ENCODE results near the gene POP7. TPM values are rescaled to one million over a fixed set of nuclear protein-coding genes. Genes with fewer than 3 reads are reported as not detected.

The POP7 gene
- total RNA-seq, 2 donors from 2014 or later: 10.1 to 12.4 TPM

DNA sequence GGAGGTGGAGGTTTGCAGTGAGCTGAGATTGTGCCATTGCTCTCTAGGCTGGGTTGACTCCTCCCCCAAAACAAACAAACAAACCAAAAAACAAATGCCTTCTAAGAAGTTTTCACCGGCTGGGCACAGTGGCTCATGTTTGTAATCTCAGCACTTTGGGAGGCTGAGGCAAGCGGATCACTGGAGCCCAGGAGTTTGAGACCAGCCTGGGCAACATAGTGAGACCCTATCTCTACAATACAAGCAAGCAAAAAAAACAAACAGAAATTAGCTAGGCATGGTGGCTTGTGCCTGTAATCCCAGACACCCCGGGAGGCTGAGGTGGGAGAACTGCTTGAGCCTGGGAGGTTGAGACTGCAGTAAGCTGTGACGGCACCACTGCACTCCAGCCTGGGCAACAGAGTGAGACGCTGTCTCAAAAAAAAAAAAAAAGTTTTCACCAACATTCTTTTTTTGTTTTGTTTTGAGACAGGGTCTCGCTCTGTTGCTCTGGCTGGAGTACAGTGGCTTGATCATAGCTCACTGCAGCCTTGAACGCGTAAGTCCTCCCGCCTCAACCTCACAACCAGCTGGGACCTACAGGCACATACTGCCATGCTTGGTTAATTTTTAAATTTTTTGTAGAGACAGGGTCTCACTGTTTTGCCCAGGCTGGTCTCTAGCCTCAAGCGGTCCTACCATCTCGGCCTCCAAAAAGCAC, 26.2 kb downstream of the POP7 start:
- Mint-ChIP-seq H3K27me3 (peaks cover 56% of the 10 kb centered on the region), H3K36me3 (ENCODE audit: low read depth) (no peaks in the 10 kb centered on the region), H3K27ac (no peak overlapping the region), H3K4me3 (no peak overlapping the region), H3K4me1 (peaks cover 5% of the 10 kb centered on the region)
- DNase-seq (no peak), ATAC-seq (no peak)
- H3K9me3 ChIP-seq (ENCODE audit: control insufficient read depth, low read length, poor library complexity, severe bottlenecking): no peaks in the 10 kb centered on the region

DNA sequence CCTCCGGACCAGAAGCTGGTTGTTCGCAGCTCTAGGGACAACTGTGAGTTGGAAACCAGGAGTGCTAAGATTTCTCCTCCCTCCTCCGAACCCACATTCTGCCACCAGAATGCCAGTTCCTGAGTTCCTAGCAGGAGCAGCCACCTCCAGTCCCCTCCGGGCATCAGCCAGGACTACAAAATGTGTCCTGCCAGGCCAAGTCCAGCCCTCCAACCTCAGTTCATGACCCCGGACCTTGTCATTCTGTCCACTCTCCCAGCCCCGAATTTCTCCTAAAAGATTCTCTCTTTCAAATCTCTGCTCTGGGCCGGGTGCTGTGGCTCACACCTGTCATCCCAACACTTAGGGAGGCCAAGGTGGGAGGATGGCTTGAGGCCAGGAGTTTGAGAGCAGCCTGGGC, 29.8 kb downstream of the POP7 start:
- no peak for ATAC-seq

DNA sequence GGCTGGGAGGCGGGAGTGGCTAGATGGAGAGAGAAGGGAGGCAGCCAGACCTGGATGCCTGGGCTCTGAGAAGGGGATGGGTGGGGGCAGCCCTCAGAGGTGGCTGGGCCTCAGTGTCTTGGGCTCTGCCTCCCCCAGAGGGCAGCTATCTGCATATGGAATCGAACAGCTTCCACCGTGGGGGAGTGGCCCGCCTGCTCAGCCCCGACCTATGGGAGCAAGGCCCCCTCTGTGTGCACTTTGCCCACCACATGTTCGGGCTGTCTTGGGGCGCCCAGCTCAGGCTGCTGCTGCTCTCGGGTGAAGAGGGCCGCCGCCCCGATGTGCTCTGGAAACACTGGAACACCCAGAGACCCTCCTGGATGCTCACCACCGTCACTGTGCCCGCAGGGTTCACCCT, 30.8 kb downstream of the POP7 start:
- no peaks in the 10 kb centered on the region for H3K9me3 ChIP-seq (ENCODE audit: control insufficient read depth, low read length, poor library complexity, severe bottlenecking)
- no peak overlapping the region for H3K4me3 Mint-ChIP-seq
- peaks cover 35% of the 10 kb centered on the region for H3K27me3 Mint-ChIP-seq
- H3K4me1 Mint-ChIP-seq: peaks cover 5% of the 10 kb centered on the region
- no peak overlapping the region for H3K27ac Mint-ChIP-seq
- ATAC-seq (no peak), DNase-seq (no peak)
- peaks cover 2% of the 10 kb centered on the region for H3K36me3 Mint-ChIP-seq (ENCODE audit: low read depth)

More for the DNA sequence above, 29.8 kb downstream of the POP7 start:
- Mint-ChIP-seq H3K36me3 (ENCODE audit: low read depth) (peaks cover 2% of the 10 kb centered on the region), H3K27me3 (peaks cover 40% of the 10 kb centered on the region), H3K4me3 (no peak overlapping the region), H3K27ac (no peak overlapping the region), H3K4me1 (peaks cover 5% of the 10 kb centered on the region)
- DNase-seq: no peak
- no peaks in the 10 kb centered on the region for H3K9me3 ChIP-seq (ENCODE audit: control insufficient read depth, low read length, poor library complexity, severe bottlenecking)

DNA sequence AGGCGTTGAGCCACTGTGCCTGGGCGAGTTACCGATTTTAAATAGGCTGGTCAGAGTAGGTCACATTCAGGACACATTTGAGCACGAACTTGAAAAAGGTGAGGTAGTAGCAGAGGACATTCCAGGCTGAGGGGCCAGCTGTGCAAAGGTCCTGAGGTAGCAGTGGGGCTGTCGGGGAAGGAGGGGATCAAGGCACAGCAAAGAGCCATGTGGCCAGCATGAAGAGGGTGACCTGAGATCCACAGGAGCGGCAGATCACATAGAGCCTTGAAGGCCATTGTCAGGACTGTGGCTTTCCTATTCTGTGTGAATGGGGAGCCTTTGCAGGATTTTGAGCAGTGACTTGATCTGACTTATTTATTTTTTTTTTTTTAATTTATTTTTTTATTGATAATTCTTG, 34.0 kb downstream of the POP7 start:
- DNase-seq (no peak), ATAC-seq (no peak)
- Mint-ChIP-seq H3K4me3 (no peak overlapping the region), H3K27ac (no peak overlapping the region), H3K27me3 (peaks cover 15% of the 10 kb centered on the region), H3K4me1 (no peaks in the 10 kb centered on the region), H3K36me3 (ENCODE audit: low read depth) (peaks cover 5% of the 10 kb centered on the region)
- no peaks in the 10 kb centered on the region for H3K9me3 ChIP-seq (ENCODE audit: control insufficient read depth, low read length, poor library complexity, severe bottlenecking)

DNA sequence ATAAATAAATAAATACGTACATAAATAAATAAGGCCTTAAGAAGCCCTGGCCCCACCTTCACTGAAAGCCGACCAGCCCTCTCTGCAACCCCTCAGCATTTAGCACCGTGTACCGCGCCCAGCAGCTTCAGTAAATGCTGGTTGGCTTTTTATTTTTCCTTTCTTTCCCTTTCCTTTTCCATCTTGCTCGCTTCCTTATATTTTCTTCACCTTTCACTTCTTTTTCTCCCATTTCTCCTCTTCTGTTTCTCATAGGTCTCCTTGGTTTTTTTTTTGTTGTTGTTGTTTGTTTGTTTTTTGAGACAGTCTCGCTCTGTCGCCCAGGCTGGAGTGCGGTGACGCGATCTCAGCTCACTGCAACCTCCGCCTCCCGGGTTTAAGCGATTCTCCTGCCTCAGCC, 38.7 kb downstream of the POP7 start:
- no peak overlapping the region for H3K4me3 Mint-ChIP-seq
- peak overlapping the region; percentile 49 for H3K27ac Mint-ChIP-seq
- DNase-seq (no peak), ATAC-seq (no peak)
- H3K36me3 Mint-ChIP-seq (ENCODE audit: low read depth): peaks cover 5% of the 10 kb centered on the region
- H3K27me3 Mint-ChIP-seq: peaks cover 39% of the 10 kb centered on the region
- peaks cover 4% of the 10 kb centered on the region for H3K4me1 Mint-ChIP-seq
- no peaks in the 10 kb centered on the region for H3K9me3 ChIP-seq (ENCODE audit: control insufficient read depth, low read length, poor library complexity, severe bottlenecking)

DNA sequence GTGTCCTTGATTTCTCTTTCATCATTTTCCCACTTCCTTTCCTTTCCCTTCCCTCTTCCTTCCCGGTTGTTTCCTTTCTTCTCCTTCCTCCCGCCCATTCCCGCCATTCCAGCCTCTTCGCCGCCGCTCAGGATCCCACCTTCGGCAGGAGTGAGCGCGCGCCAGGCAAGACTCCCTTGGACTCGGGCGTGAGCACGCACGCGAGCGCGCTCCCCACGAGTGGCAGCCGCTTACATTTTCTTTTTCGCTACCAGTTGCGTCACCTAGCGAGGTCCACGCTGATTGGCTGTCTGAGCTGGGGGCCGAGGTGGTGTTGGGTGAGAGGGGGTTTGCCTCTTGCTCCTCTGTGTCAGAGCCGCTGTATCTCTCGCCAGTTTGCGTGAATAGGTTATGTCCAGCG, 39.3 kb downstream of the POP7 start:
- Mint-ChIP-seq H3K27me3 (peaks cover 37% of the 10 kb centered on the region), H3K4me3 (peak overlapping the region; percentile 77), H3K4me1 (peaks cover 4% of the 10 kb centered on the region), H3K27ac (peak overlapping the region; percentile 49), H3K36me3 (ENCODE audit: low read depth) (peaks cover 2% of the 10 kb centered on the region)
- peak; percentile 32 for ATAC-seq
- H3K9me3 ChIP-seq (ENCODE audit: control insufficient read depth, low read length, poor library complexity, severe bottlenecking): no peaks in the 10 kb centered on the region
- DNase-seq: no peak

DNA sequence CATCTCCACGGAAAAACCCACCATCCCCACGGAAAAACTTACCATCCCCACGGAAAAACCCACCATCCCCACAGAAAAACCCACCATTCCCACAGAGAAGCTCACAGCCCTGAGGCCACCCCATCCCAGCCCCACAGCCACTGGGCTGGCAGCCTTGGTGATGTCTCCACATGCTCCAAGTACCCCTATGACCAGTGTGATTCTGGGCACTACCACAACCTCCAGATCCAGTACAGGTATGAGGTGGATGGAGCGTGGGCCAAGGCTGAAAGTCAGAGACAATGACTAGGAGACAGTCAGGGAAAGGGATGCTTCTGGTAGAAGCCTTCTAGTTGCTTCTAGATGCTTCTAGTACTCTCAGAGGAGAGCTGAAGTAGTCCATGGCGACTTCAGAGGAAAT, 47.1 kb downstream of the POP7 start:
- Mint-ChIP-seq H3K4me3 (no peak overlapping the region), H3K36me3 (ENCODE audit: low read depth) (no peaks in the 10 kb centered on the region), H3K27me3 (peaks cover 31% of the 10 kb centered on the region), H3K27ac (no peak overlapping the region), H3K4me1 (no peaks in the 10 kb centered on the region)
- no peak for DNase-seq
- H3K9me3 ChIP-seq (ENCODE audit: control insufficient read depth, low read length, poor library complexity, severe bottlenecking): no peaks in the 10 kb centered on the region
- ATAC-seq: no peak

DNA sequence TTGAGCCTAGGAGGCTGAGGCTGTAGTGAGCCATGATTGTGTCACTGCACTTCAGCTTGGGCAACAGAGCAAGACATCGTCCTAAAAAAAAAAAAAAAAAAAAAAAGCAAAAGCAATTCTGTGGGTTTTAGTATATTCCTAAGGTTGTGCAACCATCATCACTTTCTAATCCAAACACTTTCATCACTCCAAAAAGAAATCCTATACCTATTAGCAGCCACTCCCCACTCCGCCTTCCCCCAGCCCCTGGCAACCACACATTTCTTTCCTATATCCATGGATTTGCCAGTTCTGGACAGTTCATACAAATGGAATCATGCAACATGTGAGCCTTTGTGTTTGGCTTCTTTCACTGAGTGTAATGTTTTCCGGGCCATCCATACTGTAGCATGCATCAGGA, 47.8 kb downstream of the POP7 start:
- DNase-seq: no peak
- no peak for ATAC-seq
- no peaks in the 10 kb centered on the region for H3K36me3 Mint-ChIP-seq (ENCODE audit: low read depth)
- H3K4me3 Mint-ChIP-seq: no peak overlapping the region
- H3K27me3 Mint-ChIP-seq: peaks cover 31% of the 10 kb centered on the region
- H3K27ac Mint-ChIP-seq: no peak overlapping the region
- no peaks in the 10 kb centered on the region for H3K4me1 Mint-ChIP-seq
- no peaks in the 10 kb centered on the region for H3K9me3 ChIP-seq (ENCODE audit: control insufficient read depth, low read length, poor library complexity, severe bottlenecking)

Other genes with a start within 250 kb of the POP7 start
- 1 to 10 TPM; 1.4 to 1.7 TPM for gene SPACDR, start 241.9 kb upstream of the POP7 start, total RNA-seq
- 100 to 1,000 TPM in 1 of 2 donors, 10 to 100 TPM in 1; 94.7 to 104 TPM for gene TSC22D4, start 226.9 kb upstream of the POP7 start, total RNA-seq
- gene NYAP1, start 222.2 kb upstream of the POP7 start, total RNA-seq: 1 to 10 TPM; 1.3 TPM
- 10 to 100 TPM; 33.1 to 45.9 TPM for gene AGFG2, start 166.9 kb upstream of the POP7 start, total RNA-seq
- gene SAP25, start 132.2 kb upstream of the POP7 start, total RNA-seq: 10 to 100 TPM; 33.1 to 43.1 TPM
- 100 to 1,000 TPM; 284 to 305 TPM for gene LRCH4, start 120.0 kb upstream of the POP7 start, total RNA-seq
- under 1 TPM; 0.31 to 0.70 TPM for gene FBXO24, start 119.8 kb upstream of the POP7 start, total RNA-seq
- 10 to 100 TPM; 12.6 to 14.7 TPM for gene PCOLCE, start 103.8 kb upstream of the POP7 start, total RNA-seq
- gene MOSPD3, start 93.6 kb upstream of the POP7 start, total RNA-seq: 10 to 100 TPM; 16.4 to 16.5 TPM
- 1 to 10 TPM; 4.5 to 6.1 TPM for gene TFR2, start 64.6 kb upstream of the POP7 start, total RNA-seq
- gene ACTL6B, start 49.7 kb upstream of the POP7 start, total RNA-seq: not detected
- 100 to 1,000 TPM; 140 to 161 TPM for gene GNB2, start 32.4 kb upstream of the POP7 start, total RNA-seq
- gene GIGYF1, start 11.9 kb upstream of the POP7 start, total RNA-seq: 10 to 100 TPM; 70.3 to 71.5 TPM
- gene EPO, start 14.3 kb downstream of the POP7 start, total RNA-seq: not detected
- not detected for gene ZAN, start 27.5 kb downstream of the POP7 start, total RNA-seq
- gene EPHB4, start 121.4 kb downstream of the POP7 start, total RNA-seq: 1 to 10 TPM; 4.7 to 6.6 TPM
- 10 to 100 TPM; 43.9 to 50.9 TPM for gene SLC12A9, start 146.6 kb downstream of the POP7 start, total RNA-seq
- 1 to 10 TPM; 8.5 to 9.8 TPM for gene TRIP6, start 161.3 kb downstream of the POP7 start, total RNA-seq
- 100 to 1,000 TPM; 246 to 255 TPM for gene SRRT, start 169.0 kb downstream of the POP7 start, total RNA-seq
- 1 to 10 TPM; 1.6 to 2.2 TPM for gene UFSP1, start 183.6 kb downstream of the POP7 start, total RNA-seq
- gene ACHE, start 189.8 kb downstream of the POP7 start, total RNA-seq: under 1 TPM; 0.21 to 0.25 TPM
- not detected for gene MUC3A, start 243.4 kb downstream of the POP7 start, total RNA-seq

Measured in T-helper 17 cell (primary cell).